Mucosa of stomach (tissue), 1 donor: Measurements from ENCODE around the gene MFGE8.
A peak's percentile ranks its signal among the peaks of the same experiment; 100 is the strongest.

ENCODE experiments used
- H3K27me3 ChIP-seq: one replicate; pipeline ENCODE4 v1.7.0; 2013; ENCODE audit warnings: mild to moderate bottlenecking, low read length; ENCODE audit not compliant: control insufficient read depth, insufficient read depth
- H3K36me3 ChIP-seq: one replicate; pipeline ENCODE4 v1.7.0; 2013; ENCODE audit warnings: low read length; ENCODE audit not compliant: control insufficient read depth, insufficient read depth
- H3K4me1 ChIP-seq: one replicate; pipeline ENCODE4 v1.7.0; 2013; ENCODE audit warnings: mild to moderate bottlenecking, low read length; ENCODE audit not compliant: control insufficient read depth, insufficient read depth
- H3K4me3 ChIP-seq: one replicate; pipeline ENCODE4 v1.7.0; 2013; ENCODE audit warnings: low read length
- H3K9ac ChIP-seq: one replicate; pipeline ENCODE4 v1.7.0; 2013; ENCODE audit warnings: mild to moderate bottlenecking, low read length, moderate library complexity
- H3K9me3 ChIP-seq: one replicate; pipeline ENCODE4 v1.7.0; 2013; ENCODE audit warnings: mild to moderate bottlenecking, low read length, moderate library complexity; ENCODE audit not compliant: control insufficient read depth
- donor health status: Pancreatic carcinoma.

Gene MFGE8

DNA sequence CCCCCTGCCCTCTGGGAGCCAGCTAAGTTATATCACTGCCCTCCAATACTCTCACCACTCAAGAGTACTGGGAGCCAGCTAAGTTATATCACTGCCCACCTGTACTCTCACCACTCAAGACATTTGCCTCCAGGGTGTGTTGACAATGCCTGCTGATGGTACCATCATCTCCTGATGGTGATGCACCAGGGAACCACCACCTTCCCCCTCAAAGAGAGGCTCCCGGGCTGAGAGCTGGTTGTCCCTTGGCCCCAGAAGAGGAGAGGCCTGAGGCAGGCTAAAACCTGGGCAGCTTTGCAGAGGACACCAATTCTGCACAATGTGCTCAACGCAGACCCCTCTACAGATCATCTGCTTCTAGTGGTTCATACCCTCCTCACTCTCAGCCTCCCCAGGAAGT, 10.3 kb downstream of the MFGE8 start:
- Histone ChIP-seq H3K27me3 (no peaks in the 10 kb centered on the region), H3K4me1 (peaks cover 12% of the 10 kb centered on the region), H3K4me3 (no peak overlapping the region), H3K9ac (no peak overlapping the region), H3K9me3 (no peaks in the 10 kb centered on the region), H3K36me3 (no peaks in the 10 kb centered on the region)

DNA sequence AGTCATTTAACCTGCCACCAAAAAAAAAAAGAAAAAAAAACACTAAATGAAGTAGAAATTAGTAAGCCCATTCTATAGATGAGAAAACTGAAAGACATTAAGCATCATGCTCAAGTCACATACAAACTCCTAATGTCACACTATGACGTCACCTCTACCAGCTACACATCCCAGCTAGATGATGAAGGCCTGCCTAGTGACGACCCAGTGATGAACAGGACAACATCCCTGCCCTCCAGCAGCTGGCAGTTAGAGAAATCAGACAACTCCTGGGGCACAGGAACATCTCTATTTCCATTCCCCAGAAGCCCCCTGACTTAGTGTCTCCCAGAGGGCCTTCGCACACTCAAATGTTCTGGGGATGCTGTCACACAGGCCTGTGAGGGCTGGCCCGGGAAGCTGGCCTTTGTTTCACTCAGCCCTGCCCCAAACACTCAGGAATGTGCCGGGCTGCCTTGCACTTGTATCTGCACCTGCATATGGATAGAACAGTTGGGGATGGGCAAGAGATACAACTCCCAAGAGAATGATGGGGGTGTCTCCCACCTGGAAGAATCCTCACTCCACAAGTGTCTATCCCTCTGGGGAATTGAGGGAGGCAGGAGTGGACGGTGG, 10.9 kb downstream of the MFGE8 start:
- Histone ChIP-seq H3K9me3 (no peaks in the 10 kb centered on the region), H3K36me3 (no peaks in the 10 kb centered on the region), H3K4me1 (peaks cover 16% of the 10 kb centered on the region), H3K9ac (no peak overlapping the region), H3K27me3 (no peaks in the 10 kb centered on the region), H3K4me3 (no peak overlapping the region)

DNA sequence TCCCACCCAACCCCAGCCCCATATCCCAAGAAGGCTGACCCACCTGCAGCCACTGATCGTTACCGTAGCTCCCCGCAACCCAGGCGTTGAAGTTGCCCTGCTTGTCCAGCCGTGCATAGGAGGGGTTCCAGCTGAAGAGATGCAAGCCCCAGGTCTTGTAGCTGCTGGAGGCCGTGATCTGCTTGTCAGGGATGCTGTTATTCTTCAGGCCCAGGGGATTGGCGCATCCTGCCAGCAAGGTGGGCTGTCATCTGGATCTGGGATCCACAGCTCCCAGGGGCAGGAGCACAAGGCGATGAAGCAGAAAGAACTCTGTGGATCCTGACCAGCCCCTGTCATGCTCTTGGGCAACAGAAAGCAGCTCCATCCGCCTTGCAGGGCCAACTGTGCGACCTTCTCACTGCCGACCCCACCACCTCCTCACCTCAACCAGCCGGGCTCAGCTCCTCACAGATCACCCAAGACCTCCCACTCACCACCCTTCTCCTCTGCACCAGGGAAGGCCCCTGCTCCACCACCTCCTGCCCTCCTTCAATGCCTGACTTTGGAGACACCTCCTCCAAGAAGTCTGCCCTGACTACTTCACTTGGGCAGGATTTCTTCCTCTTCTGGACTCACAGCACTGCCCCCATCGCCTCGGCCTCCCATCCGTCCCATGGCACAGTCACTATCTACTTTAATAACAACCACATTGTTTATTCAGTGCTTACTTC, 11.5 kb downstream of the MFGE8 start:
- Histone ChIP-seq H3K9me3 (no peaks in the 10 kb centered on the region), H3K9ac (no peak overlapping the region), H3K27me3 (no peaks in the 10 kb centered on the region), H3K4me1 (peaks cover 21% of the 10 kb centered on the region), H3K4me3 (no peak overlapping the region), H3K36me3 (no peaks in the 10 kb centered on the region)

DNA sequence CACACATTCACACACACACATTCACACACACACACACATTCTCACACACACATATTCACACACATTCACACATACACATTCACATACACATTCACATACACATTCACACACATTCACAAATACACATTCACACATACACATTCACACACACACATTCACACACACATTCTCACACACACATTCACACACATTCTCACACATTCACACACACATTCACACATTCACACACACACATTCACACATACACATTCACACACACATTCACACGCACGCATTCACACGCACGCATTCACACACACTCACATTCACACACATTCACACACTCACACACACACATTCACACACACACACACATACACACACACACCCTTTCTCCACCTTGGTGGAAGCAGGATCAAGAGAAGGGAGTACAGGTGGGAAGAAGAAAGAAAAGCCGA, 12.2 kb downstream of the MFGE8 start:
- no peak overlapping the region for H3K9ac ChIP-seq
- H3K36me3 ChIP-seq: no peaks in the 10 kb centered on the region
- no peak overlapping the region for H3K4me3 ChIP-seq
- H3K27me3 ChIP-seq: peaks cover 3% of the 10 kb centered on the region
- H3K4me1 ChIP-seq: peaks cover 21% of the 10 kb centered on the region
- H3K9me3 ChIP-seq: no peaks in the 10 kb centered on the region

DNA sequence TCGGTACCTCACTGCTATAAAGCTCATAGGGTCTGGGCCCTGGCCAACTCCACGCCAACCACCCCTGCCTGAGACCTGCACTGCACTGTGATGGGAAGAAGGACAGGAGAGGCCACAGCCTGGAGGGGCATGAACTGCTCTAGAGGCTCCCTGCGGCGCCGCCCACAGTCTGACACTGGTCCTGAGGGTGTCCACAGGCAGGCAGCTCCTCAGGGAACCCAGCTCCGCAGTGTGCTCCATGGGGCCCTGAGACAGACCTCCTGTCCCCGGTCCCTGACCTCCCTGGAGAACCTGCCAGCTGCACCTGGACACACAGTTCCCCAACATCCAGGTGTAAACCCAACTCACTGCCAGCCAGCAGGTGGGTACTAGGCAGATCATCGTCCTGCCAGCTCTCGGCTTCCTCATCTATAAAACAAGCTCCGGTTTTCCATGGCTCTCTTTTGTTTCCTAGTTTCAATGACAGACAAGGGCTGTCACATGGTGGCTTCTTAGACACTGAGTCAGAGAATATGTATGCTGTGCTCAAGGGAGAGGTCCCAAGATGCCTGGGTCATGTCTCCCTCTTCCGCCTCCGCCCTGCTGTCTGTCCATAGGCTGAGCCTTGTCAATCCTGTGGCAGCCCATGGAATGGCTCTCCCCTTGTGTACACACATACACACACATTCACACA, 12.7 kb downstream of the MFGE8 start:
- no peak overlapping the region for H3K4me3 ChIP-seq
- H3K36me3 ChIP-seq: no peaks in the 10 kb centered on the region
- H3K9ac ChIP-seq: no peak overlapping the region
- H3K4me1 ChIP-seq: peaks cover 24% of the 10 kb centered on the region
- no peaks in the 10 kb centered on the region for H3K9me3 ChIP-seq
- peaks cover 6% of the 10 kb centered on the region for H3K27me3 ChIP-seq

DNA sequence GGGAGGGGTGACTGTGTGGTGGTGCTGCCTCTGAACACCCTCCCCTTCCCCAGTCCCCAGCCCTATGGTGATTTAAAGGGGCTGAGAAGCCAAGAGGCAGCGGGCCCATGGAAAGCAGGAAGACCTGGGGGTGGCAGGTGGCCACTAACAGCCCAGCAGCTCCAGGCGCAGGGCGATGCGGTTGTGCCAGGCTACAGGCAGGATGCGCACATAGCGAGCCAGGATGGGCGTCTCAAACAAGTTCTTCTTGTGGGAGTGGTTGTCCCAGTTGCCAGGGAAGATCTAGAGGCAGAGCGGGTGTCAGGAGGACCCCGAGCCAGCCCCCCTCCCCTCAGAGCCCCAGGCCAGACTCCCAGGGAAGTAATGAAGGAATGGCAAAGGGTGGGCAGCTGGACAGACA, 13.9 kb downstream of the MFGE8 start:
- Histone ChIP-seq H3K36me3 (no peaks in the 10 kb centered on the region), H3K9me3 (no peaks in the 10 kb centered on the region), H3K9ac (no peak overlapping the region), H3K4me1 (peaks cover 25% of the 10 kb centered on the region), H3K27me3 (peaks cover 18% of the 10 kb centered on the region), H3K4me3 (no peak overlapping the region)

DNA sequence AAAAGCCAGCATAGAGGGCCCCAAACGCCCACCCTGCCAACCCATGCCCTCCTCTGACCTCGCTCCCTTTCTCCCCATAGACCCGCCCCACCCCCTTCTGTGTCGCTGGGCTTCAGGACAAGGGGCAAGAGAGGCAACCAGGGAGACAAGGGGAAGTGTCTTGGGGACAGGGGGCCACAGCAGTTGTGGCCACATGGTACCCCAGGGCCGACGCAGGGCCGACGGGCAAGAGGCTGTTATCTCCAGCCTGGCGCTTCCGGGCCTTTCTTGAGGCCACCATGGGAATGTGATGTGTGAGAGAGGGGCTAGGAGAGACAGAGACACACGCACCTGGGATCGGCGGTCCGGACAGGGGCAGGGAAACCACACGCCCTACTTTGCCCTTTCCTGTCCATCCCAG, 14.4 kb downstream of the MFGE8 start:
- Histone ChIP-seq H3K4me1 (peaks cover 27% of the 10 kb centered on the region), H3K27me3 (peaks cover 23% of the 10 kb centered on the region), H3K4me3 (no peak overlapping the region), H3K9me3 (no peaks in the 10 kb centered on the region), H3K36me3 (no peaks in the 10 kb centered on the region), H3K9ac (no peak overlapping the region)

DNA sequence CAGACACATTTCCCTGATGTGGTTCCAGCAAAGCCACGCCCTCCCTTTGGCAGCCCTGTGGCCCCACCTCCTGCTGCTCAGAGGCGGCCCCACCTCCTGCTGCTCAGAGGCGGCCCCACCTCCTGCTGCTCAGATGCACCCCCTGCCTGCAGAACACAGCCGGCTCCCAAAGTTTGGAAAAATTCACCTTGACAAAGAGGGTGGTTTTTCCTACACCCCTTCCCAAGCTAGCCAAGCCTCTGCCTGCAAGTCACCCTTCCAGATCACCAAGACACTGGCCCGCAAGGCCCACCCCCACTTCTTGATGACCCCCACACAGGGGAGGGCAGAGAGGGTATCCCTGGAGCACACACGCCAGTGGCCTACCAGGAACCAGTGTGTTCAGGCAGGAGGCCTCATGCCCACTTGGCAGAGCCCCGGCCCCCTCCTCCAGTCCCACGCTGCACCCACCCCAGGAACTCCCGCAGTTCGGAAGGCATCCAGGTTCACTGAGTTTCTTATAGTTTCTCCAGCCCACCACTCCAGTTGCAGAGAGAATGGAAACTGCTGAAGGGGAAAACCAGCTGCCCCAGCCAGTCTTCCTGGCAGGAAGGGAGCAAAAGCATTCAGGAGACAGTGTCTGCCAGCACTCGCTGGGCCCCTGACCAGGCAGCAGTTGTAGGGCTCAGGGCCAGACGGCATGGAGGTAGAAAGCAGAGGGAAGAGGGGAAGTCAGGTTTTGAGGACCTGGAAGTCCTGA, 15.6 kb downstream of the MFGE8 start:
- Histone ChIP-seq H3K9me3 (no peaks in the 10 kb centered on the region), H3K9ac (no peak overlapping the region), H3K4me1 (peaks cover 27% of the 10 kb centered on the region), H3K36me3 (no peaks in the 10 kb centered on the region), H3K27me3 (peaks cover 23% of the 10 kb centered on the region), H3K4me3 (no peak overlapping the region)

DNA sequence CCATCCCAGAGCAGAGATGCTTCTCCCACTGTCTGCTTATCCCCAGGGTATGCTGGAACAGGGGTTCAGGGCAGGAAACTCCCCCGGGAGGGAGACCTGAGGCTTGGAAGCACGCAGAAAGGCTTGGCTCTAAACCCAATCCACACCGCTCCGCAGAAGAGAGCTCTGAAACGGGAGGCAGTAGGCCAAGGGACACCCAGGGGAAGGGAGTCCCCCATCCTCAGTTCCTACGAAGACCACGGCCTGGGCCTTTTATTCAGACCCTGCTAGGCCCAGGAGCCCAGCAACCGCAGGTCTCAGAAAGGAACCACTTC, 16.1 kb downstream of the MFGE8 start:
- peaks cover 27% of the 10 kb centered on the region for H3K4me1 ChIP-seq
- H3K36me3 ChIP-seq: no peaks in the 10 kb centered on the region
- no peak overlapping the region for H3K4me3 ChIP-seq
- H3K27me3 ChIP-seq: peaks cover 23% of the 10 kb centered on the region
- no peaks in the 10 kb centered on the region for H3K9me3 ChIP-seq
- H3K9ac ChIP-seq: peak overlapping the region; percentile 30

DNA sequence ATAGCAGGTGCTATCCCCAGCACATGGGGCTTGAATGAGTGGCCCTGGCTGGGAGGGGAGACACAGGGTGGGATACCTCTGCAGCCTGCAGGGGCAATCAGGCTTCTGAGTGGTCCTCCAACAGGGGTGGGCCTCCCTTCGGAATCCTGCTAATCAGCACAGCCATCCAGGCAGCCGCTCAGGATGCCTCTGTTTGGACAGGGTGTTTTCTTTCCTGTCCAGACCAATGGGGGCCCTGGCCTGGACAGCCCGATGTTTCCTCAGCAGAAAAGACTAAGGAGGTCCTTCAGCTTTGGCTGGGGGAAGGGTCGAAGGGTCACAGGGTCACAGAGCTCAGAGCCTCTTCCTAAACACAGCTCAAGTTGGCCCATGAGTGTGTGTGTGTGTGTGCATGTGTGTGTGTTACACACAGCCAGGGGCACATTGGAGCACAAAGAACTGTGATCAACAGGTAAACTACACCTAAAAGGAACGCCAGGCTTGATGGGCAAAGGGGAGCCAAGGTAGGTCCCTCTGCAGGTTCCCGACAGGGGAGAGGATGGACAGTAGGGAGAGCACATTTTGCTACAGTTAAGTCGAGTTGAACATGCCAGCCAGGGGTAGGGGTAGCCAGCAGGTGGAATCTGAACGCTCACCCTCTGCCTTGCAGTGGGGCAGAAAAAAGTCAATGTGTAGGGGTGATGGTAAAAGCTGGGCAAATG, 16.7 kb downstream of the MFGE8 start:
- Histone ChIP-seq H3K9ac (peak overlapping the region; percentile 30), H3K4me3 (no peak overlapping the region), H3K9me3 (no peaks in the 10 kb centered on the region), H3K27me3 (peaks cover 23% of the 10 kb centered on the region), H3K36me3 (no peaks in the 10 kb centered on the region), H3K4me1 (peaks cover 27% of the 10 kb centered on the region)

DNA sequence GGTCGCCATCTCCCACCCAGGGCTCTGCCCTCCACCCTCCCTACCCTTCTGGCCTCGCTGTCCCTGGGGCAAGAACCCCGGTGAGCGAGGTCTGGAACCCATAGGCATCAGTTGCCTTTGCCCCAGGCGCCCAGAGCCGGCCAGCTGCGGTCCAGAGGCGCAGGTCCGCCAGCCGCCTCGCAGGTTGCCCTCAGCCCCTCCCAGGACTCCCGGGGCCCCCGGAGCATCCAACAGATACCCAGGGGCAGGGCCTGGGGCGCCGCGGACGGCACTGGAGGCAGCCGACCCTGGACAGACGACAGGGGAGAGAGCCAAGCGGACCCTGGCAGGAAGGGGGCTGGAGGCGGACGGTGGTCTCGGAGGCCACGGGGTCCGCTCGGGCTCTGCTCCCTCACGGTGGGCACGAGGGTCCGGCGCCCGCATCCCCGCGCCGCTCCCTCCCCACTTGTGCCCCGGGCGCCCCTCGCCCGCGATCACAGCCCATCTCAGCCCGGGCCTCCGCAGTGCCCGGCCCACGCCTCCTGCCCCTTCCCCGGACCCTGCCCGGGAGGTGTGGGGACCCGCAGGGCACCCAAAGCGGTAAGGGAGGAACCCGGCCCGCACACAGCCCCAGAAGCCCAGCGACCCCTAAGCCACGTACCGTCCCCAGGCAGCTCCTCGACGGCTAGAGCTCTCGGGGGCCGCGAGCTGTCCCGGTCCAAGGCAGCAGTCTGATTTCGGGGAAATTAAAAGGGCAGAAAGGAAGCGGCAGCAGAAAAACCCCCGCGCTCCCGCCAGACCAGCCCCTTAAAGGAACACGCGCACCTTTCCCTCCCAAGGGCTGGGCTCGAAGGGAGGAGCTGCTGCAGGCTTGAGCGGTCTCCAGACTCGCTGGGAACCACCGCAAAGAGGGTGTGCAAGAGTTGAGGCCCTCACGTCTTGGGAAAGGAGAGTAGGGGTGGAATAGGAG, 18.1 kb downstream of the MFGE8 start, which contains the start of gene HAPLN3:
Gene HAPLN3, minus strand, starts transcription at position 726 of the 949 bp plus-strand sequence. CDS start 8,246 bp downstream, outside the sequence.
- Histone ChIP-seq H3K27me3 (peaks cover 23% of the 10 kb centered on the region), H3K36me3 (no peaks in the 10 kb centered on the region), H3K4me3 (peak within 1 kb of the TSS; percentile 41), H3K9ac (peak within 1 kb of the TSS; percentile 34), H3K4me1 (peaks cover 27% of the 10 kb centered on the region), H3K9me3 (no peaks in the 10 kb centered on the region)
